GM12864 (cell line): ENCODE data around the gene CYSTM1.

Source experiments
- DNase-seq: peaks from one replicate; pipeline ENCODE4 v3.0.0-alpha.2; 2011; ENCODE audit warnings: low read depth
- H3K4me3 ChIP-seq: 2 replicates; pipeline ENCODE4 v1.5.1; 2011; ENCODE audit warnings: mild to moderate bottlenecking, low read depth, low read length, control low read depth
- TF ChIP-seq, protein P1 (sequence below): IDR thresholded peaks from 2 replicates; pipeline ENCODE4 v1.5.1; 2011; ENCODE audit warnings: low read depth, mild to moderate bottlenecking, moderate library complexity, low read length, control low read depth, inconsistent platforms; ENCODE audit errors: missing control alignments

Gene CYSTM1

DNA sequence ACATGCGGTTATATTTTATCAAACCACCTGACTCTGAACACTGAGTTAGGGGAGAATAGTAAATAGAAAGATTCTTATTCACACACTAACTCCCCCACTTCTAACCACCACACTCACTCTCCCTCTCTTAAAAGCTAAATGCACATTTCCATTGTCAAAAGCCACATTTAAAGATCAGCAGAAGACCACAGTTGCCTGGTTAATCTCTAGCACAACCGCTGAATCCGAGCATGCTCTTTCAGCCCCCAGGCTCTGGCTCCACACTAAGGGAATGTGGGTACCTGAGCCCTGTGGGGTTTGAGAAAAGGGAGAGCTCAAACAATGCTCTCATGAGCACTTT, 92.2 kb downstream of the CYSTM1 start:
- H3K4me3 ChIP-seq = no peak overlapping the region
- TF ChIP-seq, protein P1, sequence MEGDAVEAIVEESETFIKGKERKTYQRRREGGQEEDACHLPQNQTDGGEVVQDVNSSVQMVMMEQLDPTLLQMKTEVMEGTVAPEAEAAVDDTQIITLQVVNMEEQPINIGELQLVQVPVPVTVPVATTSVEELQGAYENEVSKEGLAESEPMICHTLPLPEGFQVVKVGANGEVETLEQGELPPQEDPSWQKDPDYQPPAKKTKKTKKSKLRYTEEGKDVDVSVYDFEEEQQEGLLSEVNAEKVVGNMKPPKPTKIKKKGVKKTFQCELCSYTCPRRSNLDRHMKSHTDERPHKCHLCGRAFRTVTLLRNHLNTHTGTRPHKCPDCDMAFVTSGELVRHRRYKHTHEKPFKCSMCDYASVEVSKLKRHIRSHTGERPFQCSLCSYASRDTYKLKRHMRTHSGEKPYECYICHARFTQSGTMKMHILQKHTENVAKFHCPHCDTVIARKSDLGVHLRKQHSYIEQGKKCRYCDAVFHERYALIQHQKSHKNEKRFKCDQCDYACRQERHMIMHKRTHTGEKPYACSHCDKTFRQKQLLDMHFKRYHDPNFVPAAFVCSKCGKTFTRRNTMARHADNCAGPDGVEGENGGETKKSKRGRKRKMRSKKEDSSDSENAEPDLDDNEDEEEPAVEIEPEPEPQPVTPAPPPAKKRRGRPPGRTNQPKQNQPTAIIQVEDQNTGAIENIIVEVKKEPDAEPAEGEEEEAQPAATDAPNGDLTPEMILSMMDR = no peak
- no peak for DNase-seq

DNA sequence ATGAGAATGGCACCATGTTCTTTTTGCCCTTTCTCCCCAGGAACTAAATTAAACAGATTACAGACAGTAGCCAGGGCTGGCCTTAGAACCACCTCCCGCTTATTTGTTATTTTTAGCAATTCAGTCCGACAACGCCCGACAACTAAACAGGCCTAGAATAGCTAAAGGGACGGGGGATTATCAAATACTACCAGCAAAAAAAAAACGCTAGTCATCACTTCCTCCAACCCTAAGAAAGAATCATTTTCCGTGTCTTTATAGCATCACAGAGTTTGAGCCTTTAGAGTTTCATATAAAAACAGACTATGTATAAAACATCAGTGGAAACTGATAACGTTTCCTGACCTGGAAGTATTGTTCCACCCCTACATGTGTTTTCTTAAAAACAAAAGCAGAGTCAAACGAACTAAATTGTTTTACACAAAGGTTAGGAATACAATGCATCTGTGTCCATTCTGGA, 92.6 kb downstream of the CYSTM1 start:
- no peak for DNase-seq

DNA sequence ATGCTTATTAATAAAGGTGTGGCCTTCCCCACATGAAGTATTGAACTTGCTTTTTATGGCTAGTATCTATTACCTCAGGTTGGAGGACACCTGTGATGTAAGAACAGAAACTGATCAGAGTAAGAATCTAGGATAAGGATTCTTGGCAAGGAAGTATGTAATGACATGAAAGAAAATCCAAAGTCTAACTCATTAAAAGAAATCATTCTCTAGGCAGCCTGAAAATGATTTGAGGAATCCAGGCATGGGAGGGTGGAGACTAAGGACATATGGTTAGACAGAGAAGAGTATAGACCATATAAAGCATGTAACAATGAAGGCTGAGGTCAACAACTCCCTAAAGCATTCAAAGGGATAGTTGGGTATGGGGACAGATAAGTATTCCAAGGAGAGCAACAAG, 95.0 kb downstream of the CYSTM1 start:
- H3K4me3 ChIP-seq = no peak overlapping the region
- DNase-seq = no peak
- TF ChIP-seq, protein P1 = no peak

More for the DNA sequence above, 92.6 kb downstream of the CYSTM1 start:
- no peak overlapping the region for H3K4me3 ChIP-seq
- TF ChIP-seq, protein P1 = no peak

DNA sequence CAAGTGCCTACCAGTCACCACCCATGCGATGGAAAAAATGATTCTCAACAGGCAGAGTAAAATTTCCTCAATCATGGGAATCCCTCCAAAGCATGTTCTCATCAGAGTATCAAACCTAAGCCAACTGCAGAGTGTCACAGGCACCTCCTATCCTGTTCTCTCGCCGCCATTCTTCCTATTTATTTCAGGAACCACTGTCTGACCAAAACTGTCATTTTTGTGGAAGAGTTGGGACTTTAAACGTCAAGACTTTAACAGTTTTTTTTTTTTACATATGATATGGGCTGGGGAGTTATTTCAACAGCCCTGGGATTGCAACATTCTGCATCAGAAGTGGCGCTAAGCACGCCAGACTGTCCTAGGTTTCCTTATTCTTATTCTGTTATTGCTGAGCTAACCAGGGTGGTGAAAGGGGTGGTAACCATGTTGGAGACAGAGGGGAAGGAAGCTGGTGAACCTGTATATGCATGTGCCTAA, 98.5 kb downstream of the CYSTM1 start:
- no peak overlapping the region for H3K4me3 ChIP-seq
- DNase-seq = no peak
- TF ChIP-seq, protein P1 = no peak

DNA sequence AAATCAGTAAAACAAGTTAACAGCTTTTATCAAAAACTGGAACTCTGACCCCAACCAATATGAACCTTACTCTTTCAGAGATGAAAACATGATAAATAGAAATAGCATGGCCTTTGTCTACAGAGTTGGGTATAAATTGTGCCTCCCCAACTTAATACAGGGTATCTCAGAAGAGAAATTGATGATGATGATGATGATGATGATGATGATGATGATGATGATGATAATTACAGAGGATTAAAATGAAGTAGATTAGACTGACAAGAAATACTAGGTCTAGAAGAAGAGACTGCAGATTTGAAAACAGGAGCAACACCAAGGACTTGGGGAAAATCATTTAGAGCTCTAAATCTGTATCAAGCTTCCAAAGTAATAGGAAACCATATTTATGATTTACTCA, 100.8 kb downstream of the CYSTM1 start:
- TF ChIP-seq, protein P1 = no peak
- DNase-seq = no peak
- H3K4me3 ChIP-seq = no peak overlapping the region

DNA sequence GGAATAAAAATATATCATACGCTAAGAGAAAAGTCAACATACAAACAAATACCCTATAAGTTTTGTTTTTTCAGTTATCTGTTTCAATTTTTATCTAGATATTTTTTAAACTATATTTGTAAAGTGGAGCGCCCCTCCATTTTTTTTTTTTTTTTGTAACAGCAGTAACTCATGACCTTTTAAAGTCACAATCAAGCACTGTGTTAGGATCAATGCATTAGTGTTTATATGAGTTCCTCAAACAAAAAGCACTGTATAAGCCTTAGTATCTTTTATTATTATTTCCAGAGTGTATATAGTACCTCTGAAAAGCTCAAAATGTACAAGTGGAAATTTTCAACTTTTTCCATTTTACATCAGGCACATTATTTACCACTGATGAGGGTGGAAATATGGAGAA, 107.3 kb downstream of the CYSTM1 start:
- TF ChIP-seq, protein P1 = no peak
- H3K4me3 ChIP-seq = no peak overlapping the region
- DNase-seq = no peak

DNA sequence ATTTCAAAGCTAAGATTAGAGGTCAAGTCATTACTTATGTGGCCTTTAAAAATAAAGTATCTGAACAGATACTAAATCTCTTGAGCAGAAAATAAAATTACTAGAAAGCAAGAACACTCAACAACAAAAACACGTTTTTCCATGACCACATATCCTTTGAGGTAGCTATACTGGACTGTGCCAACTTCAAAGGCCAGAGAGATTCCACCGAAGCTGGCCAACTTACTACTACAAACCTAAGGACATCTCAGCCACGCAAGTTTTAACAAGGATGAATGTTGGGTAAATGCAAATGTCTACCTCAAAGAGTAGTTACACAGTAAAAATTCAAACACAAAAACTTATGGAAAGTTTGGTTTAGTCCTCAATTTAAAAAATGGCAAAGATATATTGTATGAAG, 109.0 kb downstream of the CYSTM1 start:
- TF ChIP-seq, protein P1 = no peak
- H3K4me3 ChIP-seq = no peak overlapping the region
- DNase-seq = no peak
